NT2/D1 (cell line): ENCODE results near the gene DCAF8L2.

Experiments used
- DNase-seq: peaks from one replicate; pipeline ENCODE4 v3.0.0-alpha.2; 2011; ENCODE audit warnings: low read depth, low spot score
- H3K27me3 ChIP-seq: 2 replicates; pipeline ENCODE4 v1.6.0; 2011; ENCODE audit warnings: mild to moderate bottlenecking; ENCODE audit not compliant: insufficient read length, insufficient read depth
- H3K36me3 ChIP-seq: 2 replicates; pipeline ENCODE4 v1.6.1; 2011; ENCODE audit warnings: mild to moderate bottlenecking, low read length, mixed read lengths; ENCODE audit not compliant: insufficient read depth, insufficient read length
- H3K4me1 ChIP-seq: 2 replicates; pipeline ENCODE4 v1.5.1; 2011; ENCODE audit not compliant: insufficient read depth, insufficient read length
- H3K4me3 ChIP-seq: 2 replicates; pipeline ENCODE4 v1.5.1; 2011; ENCODE audit warnings: low read depth; ENCODE audit not compliant: insufficient read length
- H3K9ac ChIP-seq: 2 replicates; pipeline ENCODE4 v1.6.0; 2011; ENCODE audit warnings: low read depth; ENCODE audit not compliant: insufficient read length
- H3K9me3 ChIP-seq: 2 replicates; pipeline ENCODE4 v1.5.1; 2011; ENCODE audit warnings: mild to moderate bottlenecking, low read length; ENCODE audit not compliant: insufficient read depth
- SUZ12 ChIP-seq: IDR thresholded peaks from 2 replicates; pipeline ENCODE4 v1.6.1; 2011; ENCODE audit not compliant: insufficient read length, insufficient read depth; ENCODE audit errors: extremely low read depth
- YY1 ChIP-seq: IDR thresholded peaks from 2 replicates; pipeline ENCODE4 v1.6.1; 2011; ENCODE audit not compliant: insufficient read length, insufficient read depth
- ZNF274 ChIP-seq: IDR thresholded peaks from 2 replicates; pipeline ENCODE4 v1.6.1; 2011; ENCODE audit warnings: mild to moderate bottlenecking, low read depth, low read length

The DCAF8L2 gene

GRCh38 chrX:27619975-27620374, 29.8 kb downstream of the DCAF8L2 start:
- no peak overlapping the region for H3K9ac ChIP-seq
- TF ChIP-seq SUZ12 (no peak), YY1 (no peak), ZNF274 (no peak)
- H3K4me3 ChIP-seq, result no peak overlapping the region
- H3K27me3 ChIP-seq, result no peaks in the 10 kb centered on the region
- H3K4me1 ChIP-seq, result peaks cover 2% of the 10 kb centered on the region
- H3K36me3 ChIP-seq, result no peaks in the 10 kb centered on the region
- DNase-seq, result no peak
- H3K9me3 ChIP-seq, result no peaks in the 10 kb centered on the region

- no peaks in the 10 kb centered on the region for H3K9me3 ChIP-seq
- no peak for TF ChIP-seq YY1
- no peak for TF ChIP-seq ZNF274
- TF ChIP-seq SUZ12, result no peak
- H3K4me3 ChIP-seq, result no peak overlapping the region
- no peaks in the 10 kb centered on the region for H3K27me3 ChIP-seq
- no peak for DNase-seq
- no peaks in the 10 kb centered on the region for H3K36me3 ChIP-seq
- no peak overlapping the region for H3K9ac ChIP-seq
- peaks cover 2% of the 10 kb centered on the region for H3K4me1 ChIP-seq
These were observed 32.7 kb downstream of the DCAF8L2 start for GRCh38 chrX:27622883-27623282.

GRCh38 chrX:27626066-27626465, 35.9 kb downstream of the DCAF8L2 start:
- TF ChIP-seq ZNF274, result no peak
- no peak for TF ChIP-seq SUZ12
- TF ChIP-seq YY1, result no peak
- H3K36me3 ChIP-seq, result no peaks in the 10 kb centered on the region
- H3K9ac ChIP-seq, result no peak overlapping the region
- no peak for DNase-seq
- H3K27me3 ChIP-seq, result no peaks in the 10 kb centered on the region
- H3K4me3 ChIP-seq, result no peak overlapping the region
- no peaks in the 10 kb centered on the region for H3K9me3 ChIP-seq
- no peaks in the 10 kb centered on the region for H3K4me1 ChIP-seq

- no peaks in the 10 kb centered on the region for H3K4me1 ChIP-seq
- no peaks in the 10 kb centered on the region for H3K9me3 ChIP-seq
- H3K36me3 ChIP-seq, result no peaks in the 10 kb centered on the region
- no peaks in the 10 kb centered on the region for H3K27me3 ChIP-seq
- no peak for DNase-seq
- H3K9ac ChIP-seq, result no peak overlapping the region
- TF ChIP-seq YY1 (no peak), SUZ12 (no peak), ZNF274 (no peak)
- no peak overlapping the region for H3K4me3 ChIP-seq
These were observed 43.2 kb downstream of the DCAF8L2 start for GRCh38 chrX:27633328-27633727.

- Histone ChIP-seq H3K9me3 (no peaks in the 10 kb centered on the region), H3K27me3 (no peaks in the 10 kb centered on the region), H3K4me3 (no peak overlapping the region), H3K36me3 (no peaks in the 10 kb centered on the region), H3K9ac (no peak overlapping the region), H3K4me1 (no peaks in the 10 kb centered on the region)
- no peak for DNase-seq
- TF ChIP-seq ZNF274 (no peak), SUZ12 (no peak), YY1 (no peak)
These were observed 66.4 kb downstream of the DCAF8L2 start for GRCh38 chrX:27656581-27656980.

GRCh38 chrX:27660878-27661277, 70.7 kb downstream of the DCAF8L2 start:
- no peaks in the 10 kb centered on the region for H3K4me1 ChIP-seq
- no peak for TF ChIP-seq SUZ12
- no peak for TF ChIP-seq YY1
- TF ChIP-seq ZNF274, result no peak

GRCh38 chrX:27671234-27671633, 81.1 kb downstream of the DCAF8L2 start:
- no peak for DNase-seq
- Histone ChIP-seq H3K4me1 (no peaks in the 10 kb centered on the region), H3K9me3 (no peaks in the 10 kb centered on the region), H3K9ac (no peak overlapping the region), H3K4me3 (no peak overlapping the region), H3K27me3 (no peaks in the 10 kb centered on the region), H3K36me3 (no peaks in the 10 kb centered on the region)
- no peak for TF ChIP-seq YY1
- TF ChIP-seq ZNF274, result no peak
- no peak for TF ChIP-seq SUZ12

More at GRCh38 chrX:27660878-27661277, 70.7 kb downstream of the DCAF8L2 start:
- H3K9ac ChIP-seq, result no peak overlapping the region
- no peak for DNase-seq
- H3K27me3 ChIP-seq, result no peaks in the 10 kb centered on the region
- no peaks in the 10 kb centered on the region for H3K36me3 ChIP-seq
- no peaks in the 10 kb centered on the region for H3K9me3 ChIP-seq
- no peak overlapping the region for H3K4me3 ChIP-seq
